Common myeloid progenitor, CD34-positive (primary cell): ENCODE results near the gene VDR.

Experiments used
- CTCF ChIA-PET: fragments of 350-600 bp; sonication (Branson Sonifier 250); formaldehyde crosslinking; loops from one replicate; lab custom pipeline; 2021; ENCODE audit warnings: antibody characterized with exemption; lab: Charles Lee
- POLR2A ChIA-PET: fragments of 350-600 bp; sonication (Branson Sonifier 250); formaldehyde crosslinking; loops from one replicate; lab custom pipeline; 2021; ENCODE audit warnings: antibody characterized with exemption; lab: Charles Lee
- DNase-seq, 3 donors: peaks; one replicate each; pipeline versions ENCODE4 v3.0.0 to v3.0.0-alpha.2; 2013
- H3K27ac ChIP-seq, 2 experiments: 1 replicate in 1 of 2; 2 replicates in 1 of 2; pipeline ENCODE4 v1.7.0; 2013; ENCODE audit warnings: inconsistent platforms in 2 of 2, low read length in 2 of 2, mild to moderate bottlenecking in 2 of 2, low read depth in 1 of 2, moderate library complexity in 1 of 2; ENCODE audit not compliant: severe bottlenecking in 2 of 2, insufficient read depth in 1 of 2, poor library complexity in 1 of 2
- H3K27me3 ChIP-seq, 5 experiments: replicated peaks in 2 of 5; 1 replicate in 3 of 5; 2 replicates in 2 of 5; pipeline versions ENCODE4 v1.6.1 to v1.7.0; 2013; ENCODE audit warnings: low read length in 4 of 5, mild to moderate bottlenecking in 2 of 5, moderate library complexity in 2 of 5, inconsistent platforms in 1 of 5; ENCODE audit not compliant: insufficient read depth in 5 of 5, control insufficient read depth in 4 of 5
- H3K36me3 ChIP-seq, 4 experiments: 1 replicate in 2 of 4; 2 replicates in 2 of 4; pipeline versions ENCODE4 v1.6.1 to v1.7.0; 2013; ENCODE audit warnings: low read length in 3 of 4, control low read depth in 1 of 4, mild to moderate bottlenecking in 1 of 4; ENCODE audit not compliant: control insufficient read depth in 4 of 4, insufficient read depth in 4 of 4
- H3K4me1 ChIP-seq, 4 experiments: 1 replicate in 3 of 4; 2 replicates in 1 of 4; pipeline versions ENCODE4 v1.6.1 to v1.7.1; 2013; ENCODE audit warnings: low read length in 3 of 4, mild to moderate bottlenecking in 3 of 4, control low read depth in 1 of 4, inconsistent platforms in 1 of 4, moderate library complexity in 1 of 4; ENCODE audit not compliant: control insufficient read depth in 4 of 4, insufficient read depth in 4 of 4; ENCODE audit errors: control extremely low read depth in 1 of 4
- H3K4me3 ChIP-seq, 7 experiments: 1 replicate in 4 of 7; 2 replicates in 3 of 7; pipeline versions ENCODE4 v1.5.1 to v1.7.0; 2013; ENCODE audit warnings: mild to moderate bottlenecking in 7 of 7, low read length in 6 of 7, moderate library complexity in 6 of 7, inconsistent platforms in 2 of 7, low read depth in 2 of 7, control low read depth in 1 of 7; ENCODE audit not compliant: insufficient read depth in 4 of 7, control insufficient read depth in 1 of 7; ENCODE audit errors: extremely low read depth in 1 of 7
- H3K9me3 ChIP-seq, 5 experiments: 1 replicate in 4 of 5; 2 replicates in 1 of 5; pipeline versions ENCODE4 v1.6.1 to v1.7.1; 2013; ENCODE audit warnings: low read length in 4 of 5, mild to moderate bottlenecking in 2 of 5, inconsistent platforms in 1 of 5, low read depth in 1 of 5, moderate library complexity in 1 of 5; ENCODE audit not compliant: control insufficient read depth in 4 of 5, insufficient read depth in 2 of 5; ENCODE audit errors: control extremely low read depth in 1 of 5
- WGBS: methylation state at CpG from one replicate; pipeline ENCODE4 v1.1.5; 2013; ENCODE audit not compliant: insufficient coverage; 5-methylcytosine and 5-hydroxymethylcytosine counted together

Gene VDR

DNA sequence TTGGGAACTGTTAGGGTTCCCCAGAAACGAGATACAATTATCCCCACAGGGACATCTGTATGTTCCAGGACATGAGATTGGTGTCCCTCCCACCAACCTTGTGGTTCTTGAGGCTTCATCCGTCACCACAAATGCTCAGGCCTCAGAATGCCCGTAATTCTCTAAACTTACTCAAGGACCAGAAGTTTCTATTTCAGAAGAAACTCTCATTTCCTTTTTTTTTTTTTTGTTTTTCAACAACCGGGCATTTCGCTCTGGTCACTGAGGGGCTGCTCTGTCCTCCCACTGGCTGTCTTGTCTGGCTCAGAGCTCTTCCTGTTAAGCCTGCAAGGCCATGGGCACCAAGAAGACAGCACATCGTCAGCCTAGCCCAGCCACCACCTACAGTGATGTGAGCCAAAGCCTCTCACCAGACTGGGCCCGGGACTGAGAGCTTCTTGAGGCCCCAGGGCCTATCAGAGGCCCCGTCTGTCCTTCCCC is 36.2 kb downstream of the VDR start:
- no peaks in the 10 kb centered on the region for H3K27me3 ChIP-seq
- no peak overlapping the region for H3K4me3 ChIP-seq
- WGBS: 65% methylated on average over 6 of the region's 8 CpGs
- DNase-seq: peak; percentile 20 to 63 (median 49)
- no peaks in the 10 kb centered on the region for H3K36me3 ChIP-seq
- H3K9me3 ChIP-seq: no peaks in the 10 kb centered on the region
- no peak overlapping the region for H3K27ac ChIP-seq
- peaks cover 0 to 20% (median 15%) of the 10 kb centered on the region in 4 experiments for H3K4me1 ChIP-seq
- CTCF ChIA-PET: interaction anchor here (0.9 to 1.0 kb wide), 2 partner anchors 18 to 23 kb away, joined by 4 to 5 read pairs; no protein-coding TSS in a partner anchor
- POLR2A ChIA-PET: no interaction called here

DNA sequence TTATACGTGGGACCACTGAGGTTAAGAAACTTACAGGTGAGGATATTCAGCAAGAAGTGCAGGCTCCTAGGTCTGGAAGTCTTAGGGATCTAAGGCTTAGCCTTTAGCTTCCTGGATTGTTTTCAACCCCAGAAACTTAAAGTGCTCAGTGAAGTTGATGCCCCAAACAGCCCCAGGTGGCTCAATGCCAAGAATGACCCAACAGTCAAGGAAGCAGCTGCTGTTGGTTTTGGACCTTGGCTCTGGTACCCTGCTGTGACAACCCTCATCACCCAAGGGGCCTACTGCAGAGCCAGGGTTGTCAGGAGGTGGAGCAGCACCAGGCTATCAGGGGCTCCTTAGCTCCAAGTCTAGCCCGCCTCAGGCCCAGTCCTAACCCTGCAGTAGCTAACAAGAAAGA is 36.8 kb downstream of the VDR start:
- ChIA-PET POLR2A (no interaction called here), CTCF (interaction anchor here (0.8 to 1.0 kb wide), 3 partner anchors 10 to 24 kb away, joined by 3 to 5 read pairs (median 4); no protein-coding TSS in a partner anchor)
- H3K27ac ChIP-seq: no peak overlapping the region

DNA sequence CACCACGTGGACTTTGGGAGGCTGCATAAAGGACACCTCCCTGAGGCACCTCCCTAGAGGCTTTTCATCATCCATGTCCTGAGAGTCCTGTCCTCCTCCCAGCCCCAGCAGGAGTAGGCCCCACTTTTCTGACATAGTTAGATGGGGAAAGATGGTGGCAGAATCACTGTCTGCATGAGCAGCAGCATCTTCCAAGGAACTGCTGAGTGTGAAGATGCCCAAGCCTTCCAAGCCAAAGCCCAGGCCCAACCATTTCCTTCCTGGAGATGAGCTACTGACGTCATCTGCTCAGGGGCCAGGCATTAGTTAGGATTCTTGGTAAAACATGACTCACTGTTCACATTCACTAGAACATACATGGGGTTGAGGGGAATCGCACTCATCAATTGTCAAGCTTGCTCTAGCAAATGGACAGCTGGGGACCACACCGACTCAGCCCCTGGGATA is 37.3 kb downstream of the VDR start:
- no peaks in the 10 kb centered on the region for H3K9me3 ChIP-seq
- POLR2A ChIA-PET: no interaction called here
- H3K4me3 ChIP-seq: no peak overlapping the region
- H3K4me1 ChIP-seq: peaks cover 0 to 20% (median 15%) of the 10 kb centered on the region in 4 experiments
- peak; percentile 58 to 61 (median 59) for DNase-seq
- no peaks in the 10 kb centered on the region for H3K36me3 ChIP-seq
- H3K27me3 ChIP-seq: no peaks in the 10 kb centered on the region
- WGBS: 72% methylated on average over 4 of the region's 4 CpGs
- CTCF ChIA-PET: interaction anchor here (0.8 to 1.1 kb wide), 3 partner anchors 9 to 29 kb away, joined by 3 to 4 read pairs (median 3); no protein-coding TSS in a partner anchor
- no peak overlapping the region for H3K27ac ChIP-seq

More for the DNA sequence above, 36.8 kb downstream of the VDR start:
- Histone ChIP-seq H3K9me3 (no peaks in the 10 kb centered on the region), H3K27me3 (no peaks in the 10 kb centered on the region), H3K4me1 (peaks cover 0 to 20% (median 15%) of the 10 kb centered on the region in 4 experiments), H3K4me3 (no peak overlapping the region), H3K36me3 (no peaks in the 10 kb centered on the region)
- DNase-seq: no peak
- WGBS: 100% methylated on average over 2 of the region's 2 CpGs

DNA sequence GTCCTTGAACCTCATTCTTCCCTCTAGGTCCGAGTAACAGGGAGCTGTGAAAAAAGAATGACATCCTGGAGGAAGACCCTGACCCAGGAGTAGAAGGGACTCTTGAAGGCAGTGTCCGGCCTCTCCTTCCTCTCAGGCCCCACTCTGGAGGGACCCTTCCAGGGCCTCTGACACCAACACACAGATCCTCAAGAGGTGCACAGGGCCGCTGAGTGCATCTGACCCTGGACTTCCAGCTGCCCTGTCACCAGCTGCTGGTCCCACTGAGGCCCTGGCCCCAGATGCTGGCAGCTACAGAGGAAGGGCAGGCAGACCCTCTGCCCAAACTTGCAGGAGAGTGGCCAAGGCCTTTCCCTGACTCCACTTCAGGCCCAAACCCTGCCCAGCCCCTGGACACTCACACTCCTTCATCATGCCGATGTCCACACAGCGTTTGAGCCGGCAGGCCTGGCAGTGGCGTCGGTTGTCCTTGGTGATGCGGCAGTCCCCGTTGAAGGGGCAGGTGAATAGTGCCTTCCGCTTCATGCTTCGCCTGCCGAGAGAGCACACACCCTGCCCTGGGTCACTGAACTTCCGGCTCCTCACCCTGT is 40.1 kb downstream of the VDR start:
- H3K27me3 ChIP-seq: no peaks in the 10 kb centered on the region
- no peaks in the 10 kb centered on the region for H3K9me3 ChIP-seq
- no peak overlapping the region for H3K4me3 ChIP-seq
- no peak overlapping the region for H3K27ac ChIP-seq
- H3K4me1 ChIP-seq: peaks cover 0 to 19% (median 14%) of the 10 kb centered on the region in 4 experiments
- POLR2A ChIA-PET: interaction anchor here (2.0 kb wide), 1 partner anchor 10 kb away, joined by 4 read pairs; no protein-coding TSS in a partner anchor
- 98% methylated on average over 13 of the region's 14 CpGs for WGBS
- CTCF ChIA-PET: interaction anchor here (1.3 kb wide), 1 partner anchor 10 kb away, joined by 3 read pairs; no protein-coding TSS in a partner anchor
- no peak for DNase-seq
- H3K36me3 ChIP-seq: no peaks in the 10 kb centered on the region

DNA sequence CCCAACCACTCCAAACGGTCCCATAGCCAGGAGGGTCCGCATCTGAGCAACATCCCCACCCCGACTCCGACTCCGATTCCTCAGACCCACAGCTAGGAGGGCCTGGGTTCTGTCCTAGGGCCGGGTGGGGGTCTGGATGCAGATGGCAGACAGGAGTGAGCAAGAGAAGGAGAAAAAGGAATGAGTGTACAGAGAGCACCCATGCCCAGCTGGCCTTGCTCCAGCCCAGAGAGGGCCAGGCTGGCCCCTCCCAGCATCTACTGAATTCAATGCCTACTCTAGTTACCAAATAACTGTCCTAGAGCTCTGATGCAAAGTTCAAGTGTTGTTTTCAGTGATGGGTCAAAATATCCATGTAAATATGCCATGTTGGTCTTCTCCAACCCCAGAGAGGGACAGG is 40.8 kb downstream of the VDR start:
- H3K4me1 ChIP-seq: peaks cover 0 to 18% (median 14%) of the 10 kb centered on the region in 4 experiments
- ChIA-PET POLR2A (interaction anchor here (2.0 kb wide), 1 partner anchor 10 kb away, joined by 4 read pairs; no protein-coding TSS in a partner anchor), CTCF (interaction anchor here (3.4 to 4.2 kb wide), 2 partner anchors 7 to 24 kb away, joined by 15 to 17 read pairs; no protein-coding TSS in a partner anchor)
- DNase-seq: no peak
- no peak overlapping the region for H3K4me3 ChIP-seq
- 90% methylated on average over 6 of the region's 6 CpGs for WGBS
- no peaks in the 10 kb centered on the region for H3K36me3 ChIP-seq
- H3K9me3 ChIP-seq: no peaks in the 10 kb centered on the region
- H3K27ac ChIP-seq: no peak overlapping the region
- no peaks in the 10 kb centered on the region for H3K27me3 ChIP-seq

DNA sequence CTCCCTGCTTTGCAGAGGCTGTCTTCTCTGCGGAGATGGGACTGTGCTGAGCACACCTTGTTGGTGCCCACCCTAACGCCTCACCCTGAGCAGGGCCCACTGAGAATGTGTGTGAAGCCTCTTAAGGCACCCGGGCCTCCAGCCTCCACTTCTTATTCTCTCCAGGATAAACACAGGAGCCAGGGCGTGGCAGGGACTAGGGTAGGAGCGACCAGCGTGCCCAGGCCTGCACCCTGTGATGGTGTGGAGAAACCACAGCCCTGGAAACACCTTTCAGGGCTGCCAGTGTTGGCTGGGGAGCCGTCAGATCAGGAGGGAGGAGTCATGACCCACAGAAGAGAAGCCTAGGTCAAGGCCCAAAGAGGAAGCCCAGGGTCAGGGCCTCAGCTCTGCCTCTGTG is 41.3 kb downstream of the VDR start:
- DNase-seq: no peak
- no peaks in the 10 kb centered on the region for H3K36me3 ChIP-seq
- no peaks in the 10 kb centered on the region for H3K27me3 ChIP-seq
- H3K27ac ChIP-seq: no peak overlapping the region
- H3K4me3 ChIP-seq: no peak overlapping the region
- WGBS: 89% methylated on average over 3 of the region's 7 CpGs
- CTCF ChIA-PET: interaction anchor here (1.4 to 4.2 kb wide), 3 partner anchors 8 to 30 kb away, joined by 4 to 17 read pairs (median 15); no protein-coding TSS in a partner anchor
- H3K4me1 ChIP-seq: peaks cover 0 to 13% (median 10%) of the 10 kb centered on the region in 4 experiments
- POLR2A ChIA-PET: interaction anchor here (2.0 kb wide), 1 partner anchor 11 kb away, joined by 4 read pairs; no protein-coding TSS in a partner anchor
- no peaks in the 10 kb centered on the region for H3K9me3 ChIP-seq
